ENCODE results near the gene INPP5D. TPM values are rescaled to one million over a fixed set of nuclear protein-coding genes. Genes with fewer than 3 reads are reported as not detected.

INPP5D gene
- total RNA-seq, 4 donors from 2014 or later = 11.6 to 333 (median 26.2) TPM

DNA sequence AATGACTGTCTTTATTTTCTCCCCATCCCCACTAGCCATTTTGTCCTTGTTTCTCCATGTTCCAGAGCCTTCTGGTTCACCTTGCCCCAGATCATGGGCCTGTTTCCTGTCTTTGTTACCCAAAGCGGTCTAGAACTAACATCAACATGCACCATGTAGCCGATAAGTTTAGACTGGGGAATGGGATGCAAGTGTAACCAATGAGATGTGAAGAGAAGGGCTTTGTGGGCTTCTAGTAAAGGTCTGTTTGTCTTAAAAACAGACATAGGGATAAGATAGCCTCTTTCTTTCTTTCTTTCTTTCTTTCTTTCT, 25.7 kb downstream of the INPP5D start:
- TF ChIP-seq POLR2A (IDR thresholded peaks at IDR 0.05) = no peak
- TF ChIP-seq, protein P1, sequence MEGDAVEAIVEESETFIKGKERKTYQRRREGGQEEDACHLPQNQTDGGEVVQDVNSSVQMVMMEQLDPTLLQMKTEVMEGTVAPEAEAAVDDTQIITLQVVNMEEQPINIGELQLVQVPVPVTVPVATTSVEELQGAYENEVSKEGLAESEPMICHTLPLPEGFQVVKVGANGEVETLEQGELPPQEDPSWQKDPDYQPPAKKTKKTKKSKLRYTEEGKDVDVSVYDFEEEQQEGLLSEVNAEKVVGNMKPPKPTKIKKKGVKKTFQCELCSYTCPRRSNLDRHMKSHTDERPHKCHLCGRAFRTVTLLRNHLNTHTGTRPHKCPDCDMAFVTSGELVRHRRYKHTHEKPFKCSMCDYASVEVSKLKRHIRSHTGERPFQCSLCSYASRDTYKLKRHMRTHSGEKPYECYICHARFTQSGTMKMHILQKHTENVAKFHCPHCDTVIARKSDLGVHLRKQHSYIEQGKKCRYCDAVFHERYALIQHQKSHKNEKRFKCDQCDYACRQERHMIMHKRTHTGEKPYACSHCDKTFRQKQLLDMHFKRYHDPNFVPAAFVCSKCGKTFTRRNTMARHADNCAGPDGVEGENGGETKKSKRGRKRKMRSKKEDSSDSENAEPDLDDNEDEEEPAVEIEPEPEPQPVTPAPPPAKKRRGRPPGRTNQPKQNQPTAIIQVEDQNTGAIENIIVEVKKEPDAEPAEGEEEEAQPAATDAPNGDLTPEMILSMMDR (IDR thresholded peaks at IDR 0.05) = no peak
- H3K36me3 ChIP-seq = no peaks in the 10 kb centered on the region
- no peak overlapping the region for H3K4me3 ChIP-seq
- H3K4me1 ChIP-seq = peaks cover 0 to 63% (median 36%) of the 10 kb centered on the region in 4 donors
- no peaks in the 10 kb centered on the region for H3K27me3 ChIP-seq
- H3K9me3 ChIP-seq = no peaks in the 10 kb centered on the region
- peak overlapping the region; percentile 46 to 95 (median 86) for H3K27ac ChIP-seq
- DNase-seq = no peak

DNA sequence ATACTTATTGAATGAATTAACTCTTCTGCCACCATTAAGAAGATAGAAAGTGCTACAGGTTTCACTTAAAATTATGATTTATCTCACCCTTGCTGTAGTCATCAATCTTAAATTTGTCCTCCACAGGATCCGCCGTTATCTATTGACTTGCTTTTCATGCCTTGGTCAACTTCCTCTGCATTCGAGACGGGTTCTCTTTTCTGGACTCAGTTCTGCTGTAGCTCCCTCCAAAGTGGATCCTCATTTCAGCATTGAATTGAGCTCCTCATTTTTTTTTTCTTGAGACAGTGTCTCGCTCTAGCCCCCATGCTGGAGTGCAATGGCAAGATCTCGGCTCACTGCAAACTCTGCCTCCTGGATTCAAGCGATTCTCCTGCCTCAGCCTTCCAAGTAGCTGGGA, 27.6 kb downstream of the INPP5D start:
- Histone ChIP-seq H3K9me3 (no peaks in the 10 kb centered on the region), H3K4me3 (no peak overlapping the region), H3K4me1 (peaks cover 0 to 45% (median 26%) of the 10 kb centered on the region in 4 donors), H3K36me3 (no peaks in the 10 kb centered on the region), H3K27ac (peak overlapping the region in 3 of 4 donors; percentile 22 to 95 (median 91)), H3K27me3 (no peaks in the 10 kb centered on the region)
- peak in 2 of 3 donors; percentile 10 to 33 for DNase-seq
- TF ChIP-seq, protein P1 (IDR thresholded peaks at IDR 0.05) = no peak
- TF ChIP-seq POLR2A (IDR thresholded peaks at IDR 0.05) = no peak

DNA sequence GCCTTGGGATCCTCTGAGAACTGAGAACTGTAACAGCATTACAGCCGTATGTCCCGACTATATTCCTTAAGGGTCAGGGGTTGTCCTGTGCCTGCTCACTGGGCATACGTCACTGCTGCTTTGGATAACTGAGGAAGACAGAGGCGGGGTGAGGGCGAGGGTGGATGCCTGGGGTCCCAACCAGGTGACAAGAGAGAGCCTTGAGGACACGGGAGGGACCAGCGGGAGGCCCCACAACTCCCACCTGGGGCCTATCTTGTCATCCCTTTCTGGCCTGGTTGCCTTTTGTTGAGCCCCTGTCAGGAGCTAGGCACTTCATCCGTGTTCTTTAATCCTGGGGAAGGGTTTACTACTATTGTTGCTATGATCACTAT, 28.8 kb downstream of the INPP5D start:
- H3K27ac ChIP-seq = peak overlapping the region in 1 of 4 donors; percentile 95
- H3K4me3 ChIP-seq = no peak overlapping the region
- TF ChIP-seq, protein P1 (IDR thresholded peaks at IDR 0.05) = no peak
- TF ChIP-seq POLR2A (IDR thresholded peaks at IDR 0.05) = no peak
- no peaks in the 10 kb centered on the region for H3K36me3 ChIP-seq
- DNase-seq = peak in 2 of 3 donors; percentile 24 to 40
- peaks cover 0 to 33% (median 13%) of the 10 kb centered on the region in 4 donors for H3K4me1 ChIP-seq
- H3K27me3 ChIP-seq = no peaks in the 10 kb centered on the region
- H3K9me3 ChIP-seq = no peaks in the 10 kb centered on the region

DNA sequence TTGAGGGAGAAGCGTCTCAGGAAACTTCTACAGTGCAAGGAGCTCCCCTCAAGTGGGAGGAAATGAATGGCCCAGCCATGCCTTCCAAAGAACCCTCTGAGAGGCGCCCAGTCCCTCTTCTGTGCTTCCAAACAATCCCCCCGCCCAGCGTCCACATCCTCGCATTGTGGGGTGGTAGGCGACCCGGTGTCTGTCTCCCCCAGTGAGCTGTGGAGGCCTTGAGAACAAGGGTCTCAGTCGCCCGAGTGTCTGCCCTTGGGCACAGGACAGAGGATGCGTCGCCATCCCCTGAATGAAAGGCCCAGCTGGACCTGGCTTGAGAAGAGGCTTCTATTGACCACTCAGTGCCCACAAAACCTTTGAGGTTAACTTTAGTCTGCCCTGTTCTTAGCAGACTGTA, 29.7 kb downstream of the INPP5D start:
- no peaks in the 10 kb centered on the region for H3K9me3 ChIP-seq
- TF ChIP-seq, protein P1 (IDR thresholded peaks at IDR 0.05) = no peak
- DNase-seq = peak in 2 of 3 donors; percentile 22 to 44

DNA sequence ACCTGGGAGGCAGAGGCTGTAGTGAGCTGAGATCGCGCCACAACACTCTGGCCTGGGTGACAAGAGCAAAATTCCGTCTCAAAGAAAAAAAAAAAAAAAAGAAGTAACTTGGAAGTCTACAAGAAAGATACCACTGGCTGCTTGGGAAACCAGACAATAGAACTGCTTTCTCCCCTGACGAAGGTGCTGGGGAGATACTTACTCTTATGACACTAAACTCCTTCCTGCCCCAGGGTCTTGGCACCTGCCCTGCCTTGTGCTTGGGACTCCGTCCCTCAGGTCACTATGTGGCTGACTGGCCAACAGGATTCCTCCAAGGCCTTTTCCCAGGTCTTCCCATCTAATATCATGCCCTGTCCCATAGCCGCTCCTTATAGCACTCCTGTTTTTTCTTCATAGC, 30.7 kb downstream of the INPP5D start:
- peak in 2 of 3 donors; percentile 15 to 33 for DNase-seq
- H3K27me3 ChIP-seq = no peaks in the 10 kb centered on the region
- no peaks in the 10 kb centered on the region for H3K9me3 ChIP-seq
- TF ChIP-seq, protein P1 (IDR thresholded peaks at IDR 0.05) = no peak
- no peak for TF ChIP-seq POLR2A (IDR thresholded peaks at IDR 0.05)
- no peaks in the 10 kb centered on the region for H3K36me3 ChIP-seq
- H3K4me3 ChIP-seq = no peak overlapping the region
- H3K27ac ChIP-seq = peak overlapping the region in 1 of 4 donors; percentile 78
- peaks cover 0 to 19% (median 12%) of the 10 kb centered on the region in 4 donors for H3K4me1 ChIP-seq

More for the DNA sequence above, 29.7 kb downstream of the INPP5D start:
- Histone ChIP-seq H3K27ac (no peak overlapping the region), H3K4me3 (no peak overlapping the region), H3K36me3 (no peaks in the 10 kb centered on the region), H3K4me1 (peaks cover 0 to 27% (median 12%) of the 10 kb centered on the region in 4 donors), H3K27me3 (no peaks in the 10 kb centered on the region)
